GM18520 (cell line): ENCODE results near the gene ABI3.
A peak's percentile ranks its signal among the peaks of the same experiment; 100 is the strongest.

Experiments used
- ATAC-seq: cut with Tn5 transposase; IDR thresholded peaks from one replicate; pipeline ENCODE4 v1.9.1; 2021; ENCODE audit not compliant: unreplicated experiment

Gene ABI3

DNA sequence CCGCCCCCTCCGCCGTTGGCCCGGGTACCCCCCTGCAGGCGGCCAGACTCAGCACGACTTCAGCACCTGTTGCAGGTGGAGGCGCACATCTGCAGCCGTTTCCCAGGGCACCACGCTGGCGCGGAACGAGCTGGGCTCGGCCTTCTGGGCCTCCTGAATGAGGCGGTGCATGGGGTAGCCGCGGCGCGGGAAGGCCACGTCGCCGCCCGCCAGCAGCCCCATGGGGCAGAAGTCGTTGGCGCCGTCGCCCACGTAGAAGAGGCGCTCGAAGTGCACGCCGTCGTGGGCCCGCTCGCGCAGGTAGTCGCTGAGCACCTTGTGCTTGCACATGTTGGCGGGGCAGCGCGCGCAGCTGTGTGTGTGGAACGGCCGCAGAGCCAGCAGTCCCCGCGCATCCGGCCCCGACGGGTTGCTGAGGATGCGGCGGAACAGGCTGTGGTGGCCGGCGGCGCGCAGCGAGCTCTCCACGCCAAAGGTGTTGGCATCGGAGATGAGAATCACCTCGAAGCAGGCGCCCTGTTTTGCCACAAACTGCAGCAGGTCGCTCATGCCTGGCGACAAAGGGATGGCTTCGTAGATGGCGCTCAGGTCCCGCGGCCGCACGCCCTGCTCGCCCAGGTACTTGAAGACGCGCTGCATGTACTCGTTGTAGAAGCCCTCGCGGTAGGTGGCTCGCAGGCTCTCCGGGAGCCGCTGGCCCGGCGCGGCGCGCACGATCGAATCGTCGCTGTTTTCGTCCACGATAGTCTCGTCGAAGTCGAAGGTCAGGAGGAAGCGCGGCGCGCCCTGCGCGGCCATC, 13.9 kb downstream of the ABI3 start:
- no peak for ATAC-seq

- ATAC-seq: no peak
Measured at GRCh38 chr17:49224997-49225337, 14.5 kb downstream of the ABI3 start.

DNA sequence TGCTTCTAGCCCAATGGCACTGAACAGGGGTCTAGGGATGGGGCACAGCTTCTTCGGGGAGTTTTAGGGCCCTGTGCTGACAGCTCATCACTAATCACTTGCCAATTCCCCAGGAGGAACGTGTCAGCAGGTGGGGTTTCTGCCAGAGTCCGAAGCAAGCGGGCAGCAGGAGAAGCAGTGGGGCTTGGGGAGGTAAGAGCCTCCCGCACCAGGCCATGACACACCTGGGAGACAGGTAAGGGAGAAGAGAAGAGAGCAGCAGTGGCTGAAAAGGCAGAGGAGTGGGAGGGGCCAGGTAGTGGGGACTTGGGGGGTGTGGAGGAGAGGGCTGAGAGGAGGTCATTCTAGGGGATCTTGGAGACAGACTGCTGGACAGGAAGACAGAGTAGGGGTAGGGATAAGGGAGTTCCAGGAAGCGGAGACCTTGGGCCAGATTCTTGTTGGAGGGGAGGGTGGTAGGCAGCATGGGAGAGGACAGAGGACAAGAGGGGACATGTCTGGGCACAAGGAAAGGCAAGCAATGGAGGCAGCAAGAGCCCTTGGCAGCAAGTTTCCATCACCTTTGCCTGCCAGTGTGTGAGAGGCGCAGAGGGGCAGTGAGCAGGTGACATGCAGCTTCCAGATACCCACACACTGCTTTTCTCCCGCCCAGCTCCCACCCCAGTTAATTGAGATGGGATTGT, 15.2 kb downstream of the ABI3 start:
- ATAC-seq: no peak

- ATAC-seq: no peak
Measured at GRCh38 chr17:49226771-49227435, 16.4 kb downstream of the ABI3 start.

GRCh38 chr17:49227436-49228261, 17.1 kb downstream of the ABI3 start:
- no peak for ATAC-seq

- ATAC-seq: no peak
Measured at GRCh38 chr17:49229076-49229804, 18.7 kb downstream of the ABI3 start.

DNA sequence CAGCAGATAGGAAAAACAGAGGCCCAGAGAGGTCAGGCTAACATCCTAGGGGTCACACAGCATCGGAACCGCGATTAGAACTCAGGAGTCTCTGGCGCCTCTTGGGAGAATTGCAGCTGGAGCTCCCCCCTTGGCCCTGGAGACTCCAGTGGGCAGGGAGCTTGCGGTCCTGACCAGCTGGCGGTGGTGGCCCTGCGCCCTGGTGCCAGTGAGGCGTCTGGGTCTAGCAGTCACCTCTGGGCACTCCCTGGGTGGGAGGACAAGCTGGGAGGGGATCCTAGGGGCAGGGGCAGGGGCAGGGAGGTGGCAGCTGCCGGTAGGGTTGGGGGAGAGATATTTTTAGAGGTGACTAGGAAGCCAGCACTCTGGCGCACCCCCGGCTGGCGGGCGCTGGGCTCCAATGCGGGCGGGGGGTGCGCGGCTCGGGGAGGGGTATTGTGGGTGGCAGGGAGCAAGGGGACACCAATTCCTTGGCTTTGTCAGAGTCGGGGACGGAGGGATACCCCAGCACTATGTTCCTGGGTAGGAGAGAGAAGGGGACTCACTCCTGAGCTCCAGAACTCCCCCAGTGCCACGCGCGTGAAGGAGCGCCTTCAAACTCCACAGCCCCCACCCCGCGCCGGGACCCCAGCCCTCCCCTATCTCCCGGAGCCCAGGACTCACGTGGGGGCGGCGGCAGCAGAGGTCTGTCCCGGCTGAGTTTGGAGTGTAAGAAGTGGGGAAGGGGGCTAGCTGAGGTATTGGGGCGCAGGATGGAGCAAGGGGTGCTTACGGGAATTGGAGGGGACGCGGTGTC, 19.5 kb downstream of the ABI3 start:
- no peak for ATAC-seq

- peak; percentile 69 for ATAC-seq
Measured at GRCh38 chr17:49230636-49231562, 20.4 kb downstream of the ABI3 start, which contains the start of gene PHOSPHO1. Gene PHOSPHO1 (minus strand): TSS chr17:49230787. CDS start chr17:49226691, 4,096 bp downstream.

DNA sequence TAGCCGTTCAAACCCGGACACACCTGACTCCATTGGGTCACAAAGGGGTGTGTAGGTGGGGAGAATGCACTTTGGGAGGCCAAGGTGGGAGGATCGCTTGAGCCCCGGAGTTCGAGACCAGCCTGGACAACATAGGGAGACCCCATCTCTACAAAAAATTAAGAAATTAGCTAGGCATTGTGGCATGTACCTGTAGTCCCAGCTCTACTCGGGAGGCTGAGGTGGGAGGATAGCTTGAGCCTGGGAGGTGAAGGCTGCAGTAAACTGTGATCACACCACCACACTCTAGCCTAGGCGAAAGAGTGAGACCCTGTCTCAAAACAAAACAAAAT, 21.0 kb downstream of the ABI3 start:
- no peak for ATAC-seq

DNA sequence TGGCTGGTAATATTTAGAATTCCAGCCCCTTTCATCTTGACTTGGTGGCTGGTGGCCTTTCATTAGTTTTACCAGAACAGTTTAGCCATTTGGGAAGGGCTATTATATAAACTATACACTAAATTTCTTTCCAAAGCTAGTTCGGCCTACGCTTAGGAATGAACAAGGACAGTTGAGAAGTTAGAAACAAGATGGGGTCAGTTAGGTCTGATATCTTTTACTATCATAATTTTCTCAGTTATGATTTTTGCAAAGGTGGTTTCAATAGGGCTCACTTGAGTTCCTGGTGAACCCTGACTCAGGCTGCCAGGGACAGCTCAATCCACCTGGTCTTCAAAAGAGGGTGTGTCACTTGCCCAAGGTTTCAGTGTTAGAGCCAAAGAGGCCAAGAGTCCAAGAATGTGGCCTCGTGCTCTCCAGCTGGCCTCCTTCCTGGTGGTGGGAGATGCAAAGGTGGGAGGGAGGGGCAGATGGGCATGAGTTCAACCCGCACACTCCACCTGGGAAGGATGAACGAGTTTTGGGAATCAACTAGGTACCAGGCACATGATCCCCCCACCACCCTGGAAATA, 24.1 kb downstream of the ABI3 start:
- no peak for ATAC-seq

GRCh38 chr17:49235896-49236295, 25.4 kb downstream of the ABI3 start:
- ATAC-seq: no peak

DNA sequence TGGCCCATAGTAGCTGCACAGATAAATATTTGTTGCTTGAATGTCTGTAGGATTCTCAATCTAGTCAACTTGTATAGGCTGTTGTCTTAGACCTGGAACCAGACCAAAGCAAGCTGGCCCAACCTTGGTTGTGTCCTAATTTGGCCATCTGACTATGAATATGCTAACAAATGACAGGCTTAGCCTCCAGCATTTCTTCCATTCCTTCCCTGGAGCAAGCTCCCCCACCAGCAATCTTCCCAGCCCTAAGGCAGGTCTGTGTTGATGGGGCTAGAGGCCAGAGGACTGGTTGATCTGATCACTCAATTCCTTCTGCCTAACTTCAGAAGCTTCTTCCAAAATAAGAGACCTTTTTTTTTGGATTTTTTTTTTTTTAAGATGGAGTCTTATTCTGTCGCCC, 29.5 kb downstream of the ABI3 start:
- ATAC-seq: no peak

GRCh38 chr17:49240619-49241018, 30.1 kb downstream of the ABI3 start:
- ATAC-seq: no peak

DNA sequence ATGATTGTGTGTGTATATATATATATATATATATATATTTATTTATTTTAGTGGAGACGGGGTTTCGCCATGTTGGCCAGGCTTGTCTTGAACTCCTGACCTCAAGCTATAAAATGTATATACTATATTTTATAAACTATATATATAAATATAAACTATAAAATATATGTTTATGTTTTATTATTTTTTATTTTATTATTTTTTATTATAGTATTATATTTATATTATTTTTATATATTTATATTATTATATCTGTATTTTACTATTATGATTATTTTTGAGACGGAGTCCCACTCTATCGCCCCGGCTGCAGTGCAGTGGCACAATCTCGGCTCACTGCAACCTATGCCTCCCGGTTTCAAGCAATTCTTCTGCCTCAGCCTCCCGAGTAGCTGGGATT, 30.5 kb downstream of the ABI3 start:
- ATAC-seq: no peak

DNA sequence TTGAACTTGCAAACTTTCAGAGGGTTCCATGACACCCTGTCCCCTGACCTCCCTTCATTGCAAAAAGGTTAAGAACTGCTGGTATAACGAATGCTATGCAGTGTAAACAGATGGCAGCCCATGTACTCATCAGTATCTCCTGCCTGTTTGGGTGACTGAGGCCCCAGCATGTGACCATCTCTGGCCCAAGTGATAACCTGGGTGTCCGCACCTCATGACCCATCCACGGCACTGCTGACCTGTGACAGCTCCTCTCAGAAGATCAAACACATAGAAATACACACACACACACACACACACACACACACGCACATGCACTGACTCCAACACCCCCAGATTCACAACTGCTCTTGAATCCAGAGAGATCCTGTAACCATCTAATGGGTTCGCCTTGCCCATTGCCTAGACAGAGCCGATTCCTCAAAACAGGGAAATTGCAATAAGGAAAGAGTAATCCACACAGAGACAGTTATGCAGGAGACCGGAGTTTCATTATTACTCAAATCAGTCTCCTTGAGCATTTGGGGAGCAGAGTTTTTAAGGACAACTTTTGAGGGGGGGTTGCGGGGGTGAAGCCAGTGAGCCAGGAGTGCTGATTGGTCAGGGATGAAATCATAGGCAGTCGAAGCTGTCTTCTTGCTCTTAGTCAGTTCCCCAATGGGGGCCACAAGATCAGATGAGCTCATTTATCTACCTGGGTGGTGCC, 31.3 kb downstream of the ABI3 start:
- ATAC-seq: no peak

DNA sequence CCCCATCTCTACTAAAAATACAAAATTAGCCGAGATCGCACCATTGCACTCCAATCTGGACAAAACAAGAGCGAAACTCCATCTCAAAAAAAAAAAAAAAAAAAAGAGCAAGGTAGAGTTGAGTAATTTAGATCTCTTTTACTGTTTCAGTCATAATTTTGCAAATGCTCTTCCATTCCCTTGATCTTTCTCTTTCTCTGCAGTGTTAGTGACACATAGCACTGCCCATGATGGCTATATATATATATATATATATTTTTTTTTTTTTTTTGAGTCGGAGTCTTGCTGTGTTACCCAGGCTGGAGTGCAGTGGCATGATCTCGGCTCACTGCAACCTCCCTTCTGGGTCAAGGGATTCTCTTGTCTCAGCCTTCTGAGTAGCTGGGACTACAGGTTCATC, 32.3 kb downstream of the ABI3 start:
- ATAC-seq: no peak

GRCh38 chr17:49244839-49245238, 34.3 kb downstream of the ABI3 start:
- ATAC-seq: no peak

DNA sequence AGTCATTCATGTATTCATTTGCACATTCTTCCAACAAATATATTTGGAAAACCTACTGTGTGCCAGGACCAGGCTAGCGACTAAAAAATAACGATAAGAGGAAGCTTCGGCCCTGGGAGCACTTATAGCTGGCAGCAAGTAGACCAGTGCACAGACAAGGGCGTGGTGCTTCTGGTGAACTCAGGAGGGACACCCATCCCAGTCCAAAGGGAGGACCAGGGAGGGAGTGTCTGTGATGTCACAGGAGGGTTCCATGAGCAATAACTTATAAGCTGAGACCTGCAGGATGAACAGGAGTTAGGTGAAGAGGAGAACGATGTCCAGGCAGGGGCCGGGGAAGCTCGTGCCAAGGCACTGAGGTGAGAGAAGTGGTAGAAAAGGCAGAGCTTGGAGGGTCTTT, 37.4 kb downstream of the ABI3 start:
- no peak for ATAC-seq
